ENCODE results near the gene SIL1. TPM values are rescaled to one million over a fixed set of nuclear protein-coding genes. Genes with fewer than 3 reads are reported as not detected.

Gene SIL1
- total and polyA plus RNA-seq, 2 of the 8 experiments (the other 6 are each of a cell fraction or from before 2014, with no cell fraction given) = 8.3 to 12.8 TPM

DNA sequence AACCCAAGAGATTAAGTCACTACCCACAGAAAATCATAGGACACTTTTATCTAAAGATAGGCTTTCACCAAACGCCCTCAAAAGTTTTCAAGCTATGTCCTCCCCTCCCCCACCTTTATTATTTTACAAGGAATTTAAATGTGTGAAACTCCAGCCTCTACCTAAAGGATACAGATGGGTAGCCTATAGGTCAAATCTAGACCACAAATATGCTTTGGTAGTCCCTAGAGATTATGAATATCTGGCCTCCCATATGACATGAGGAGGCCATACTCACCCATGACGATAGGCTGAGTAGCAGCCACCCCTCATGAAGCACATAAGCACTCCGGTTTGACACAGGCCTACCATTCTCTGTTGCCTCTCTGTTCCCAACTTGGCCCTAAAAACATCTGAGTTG lies 11.9 kb downstream of the SIL1 start:
- no peak overlapping the region for H2BK12ac ChIP-seq (ENCODE audit: low read depth, low read length)
- TF ChIP-seq POLR2A (IDR thresholded peaks at IDR 0.05; ENCODE audit: control extremely low read depth in 1 of 2, low read depth in 2 of 2, low read length in 2 of 2) (no peak), CTBP2 (IDR thresholded peaks at IDR 0.05; ENCODE audit: borderline replicate concordance, insufficient read depth, insufficient read length, low read length) (no peak), SRF (IDR thresholded peaks at IDR 0.05; ENCODE audit: low read depth, low read length) (no peak), JUND (IDR thresholded peaks at IDR 0.05; ENCODE audit: low read length) (no peak)
- H3K56ac ChIP-seq (replicated peaks; ENCODE audit: insufficient read length, low read depth, low read length) = no peak overlapping the region
- no peak overlapping the region for H4K91ac ChIP-seq (replicated peaks; ENCODE audit: insufficient read length, low read length)
- no peaks in the 10 kb centered on the region for H3K9me3 ChIP-seq (ENCODE audit: insufficient read depth in 2 of 2, low read depth in 1 of 2, low read length in 1 of 2)
- POLR2A ChIA-PET (ENCODE audit: partially characterized antibody) = interaction anchor here (1.2 kb wide), 1 partner anchor 108 kb away, joined by 3 read pairs; the partner anchor contains the start of gene MATR3
- no peaks in the 10 kb centered on the region for H3K79me1 ChIP-seq (ENCODE audit: low read depth, low read length)
- H2BK120ac ChIP-seq (replicated peaks; ENCODE audit: low read depth, low read length) = no peak overlapping the region
- H3K4me2 ChIP-seq (ENCODE audit: insufficient read depth in 1 of 2, low read depth in 2 of 2, low read length in 2 of 2) = no peak overlapping the region
- H2BK5ac ChIP-seq (ENCODE audit: low read depth, low read length) = no peak overlapping the region
- H3K18ac ChIP-seq (ENCODE audit: extremely low read depth, low read length) = no peak overlapping the region
- no peaks in the 10 kb centered on the region for H3K27me3 ChIP-seq (replicated peaks in 1 of 4; ENCODE audit: control insufficient read depth in 3 of 4, extremely low read depth in 1 of 4, insufficient read depth in 3 of 4, low read length in 3 of 4)
- H3K27ac ChIP-seq (ENCODE audit: low read depth, low read length) = no peak overlapping the region
- H4K20me1 ChIP-seq (replicated peaks in 1 of 2; ENCODE audit: control insufficient read depth in 1 of 2, insufficient read depth in 2 of 2, low read length in 2 of 2) = no peaks in the 10 kb centered on the region
- no peaks in the 10 kb centered on the region for H3K36me3 ChIP-seq (ENCODE audit: control insufficient read depth in 2 of 4, insufficient read depth in 4 of 4, low read length in 3 of 4)
- no peak overlapping the region for H3K23ac ChIP-seq (ENCODE audit: insufficient read length)
- H3K79me2 ChIP-seq (ENCODE audit: control insufficient read depth in 1 of 2, insufficient read depth in 2 of 2, low read length in 2 of 2) = no peaks in the 10 kb centered on the region
- no peak overlapping the region for H2AK5ac ChIP-seq (ENCODE audit: low read depth, low read length)
- H2AFZ ChIP-seq (ENCODE audit: low read length) = no peak overlapping the region
- WGBS, 2 experiments (ENCODE audit: extremely low coverage in 1 of 2, insufficient coverage in 1 of 2, insufficient read length in 1 of 2, insufficient replicate concordance in 2 of 2, low coverage in 1 of 2, low lambda C conversion rate in 2 of 2, missing lambda C conversion rate in 1 of 2) = 75% methylated on average over 3 of the region's 3 CpGs; no CpG with 5 or more reads in 1 of the 2 experiments
- no peak overlapping the region for H3K4ac ChIP-seq (replicated peaks; ENCODE audit: insufficient read length, low read depth, low read length)
- no peak overlapping the region for H3K4me3 ChIP-seq (ENCODE audit: extremely low read depth in 1 of 4, insufficient read depth in 2 of 4, low read depth in 3 of 4, low read length in 4 of 4)
- no peak overlapping the region for H4K5ac ChIP-seq (ENCODE audit: insufficient read length, low read depth, low read length)
- no peak for DNase-seq (ENCODE audit: low read depth in 1 of 2, low spot score in 2 of 2)
- H3K9ac ChIP-seq (replicated peaks in 1 of 4; ENCODE audit: extremely low read depth in 1 of 4, low read depth in 3 of 4, low read length in 3 of 4) = no peak overlapping the region
- H3K23me2 ChIP-seq (ENCODE audit: low read depth, low read length) = no peaks in the 10 kb centered on the region
- H4K8ac ChIP-seq (ENCODE audit: extremely low read depth, insufficient read depth, low read length) = no peak overlapping the region
- H2BK15ac ChIP-seq (ENCODE audit: low read length) = no peak overlapping the region
- no peak overlapping the region for H2BK20ac ChIP-seq (ENCODE audit: low read length)
- FAIRE-seq = no peak
- no peaks in the 10 kb centered on the region for H3K4me1 ChIP-seq (replicated peaks in 1 of 4; ENCODE audit: control insufficient read depth in 3 of 4, insufficient read depth in 4 of 4, low read length in 3 of 4)
- CTCF ChIA-PET (ENCODE audit: partially characterized antibody) = interaction anchor here (1.1 kb wide), 2 partner anchors 48 to 76 kb away, joined by 3 read pairs; no protein-coding TSS in a partner anchor
- H3K14ac ChIP-seq (ENCODE audit: insufficient read length) = no peak overlapping the region
